ENCODE results near the gene CDK2.

CDK2 gene

DNA sequence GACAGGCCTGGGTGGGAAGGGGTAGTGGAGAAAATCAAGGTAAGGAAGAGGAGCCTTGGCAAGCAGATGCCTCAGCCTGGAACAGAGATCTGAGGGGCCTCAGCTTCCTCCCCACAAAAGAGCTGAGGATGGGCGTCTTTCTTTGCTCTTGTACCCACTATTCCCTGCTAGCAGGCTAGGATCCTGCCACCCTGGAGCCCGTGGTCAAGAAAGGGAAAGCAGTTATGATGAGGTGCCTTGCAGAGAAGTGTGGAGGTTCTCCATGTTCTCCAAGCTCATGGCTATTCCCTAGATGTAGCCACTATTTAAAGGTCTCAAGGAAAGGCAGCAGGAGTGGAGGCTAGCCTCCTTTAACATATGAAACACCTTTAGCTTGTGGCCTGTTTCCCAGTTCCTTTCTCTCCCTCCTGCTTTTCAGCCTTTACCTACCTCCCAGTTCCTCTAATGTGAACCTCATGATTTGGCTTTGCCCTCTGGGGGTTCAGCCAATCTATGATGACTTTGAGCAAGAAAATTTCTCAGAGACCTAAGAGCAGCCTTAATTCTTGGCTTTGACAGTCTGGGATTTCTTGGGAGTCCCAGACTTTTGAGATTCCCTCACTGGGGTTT lies 55.4 kb downstream of the CDK2 start:
- no peak overlapping the region for H3K27ac ChIP-seq
- no peak for TF ChIP-seq CTCF (conservative IDR thresholded peaks at IDR 0.05)

Measured in VCaP (cell line).